IPS DF 6.9 (cell line): ENCODE measurements around the gene DRAP1.
"Not testable (repeated sequence)": the region's sequence is repeated elsewhere in the genome, so short reads cannot be mapped to it uniquely, and the experiment has no call there.

Experiments
- DNase-seq: peaks from one replicate; pipeline ENCODE4 v3.0.0-alpha.2; 2013; ENCODE audit warnings: low read depth, low spot score
- H3K27ac ChIP-seq: one replicate; pipeline ENCODE4 v1.5.1; 2013; ENCODE audit warnings: low read length, control low read depth
- H3K27me3 ChIP-seq: 2 replicates; pipeline ENCODE4 v1.6.1; 2013; ENCODE audit warnings: mild to moderate bottlenecking, low read length; ENCODE audit not compliant: control insufficient read depth, insufficient read depth
- H3K36me3 ChIP-seq: 2 replicates; pipeline ENCODE4 v1.6.1; 2013; ENCODE audit warnings: low read length; ENCODE audit not compliant: control insufficient read depth, insufficient read depth
- H3K4me1 ChIP-seq: 2 replicates; pipeline ENCODE4 v1.6.1; 2013; ENCODE audit warnings: low read length; ENCODE audit not compliant: control insufficient read depth, insufficient read depth
- H3K4me3 ChIP-seq: 2 replicates; pipeline ENCODE4 v1.5.1; 2013; ENCODE audit warnings: mild to moderate bottlenecking, low read length
- H3K9me3 ChIP-seq: 2 replicates; pipeline ENCODE4 v1.6.1; 2013; ENCODE audit warnings: low read length, inconsistent platforms; ENCODE audit not compliant: control insufficient read depth, insufficient read depth
- WGBS: extraction: QIAGEN DNeasy Blood & Tissue Kit; methylation state at CpG from one replicate; pipeline ENCODE4 v1.1.7; 2013; ENCODE audit warnings: mixed read lengths, missing lambda C conversion rate; ENCODE audit not compliant: insufficient read length, insufficient coverage; 5-methylcytosine and 5-hydroxymethylcytosine counted together

The DRAP1 gene

DNA sequence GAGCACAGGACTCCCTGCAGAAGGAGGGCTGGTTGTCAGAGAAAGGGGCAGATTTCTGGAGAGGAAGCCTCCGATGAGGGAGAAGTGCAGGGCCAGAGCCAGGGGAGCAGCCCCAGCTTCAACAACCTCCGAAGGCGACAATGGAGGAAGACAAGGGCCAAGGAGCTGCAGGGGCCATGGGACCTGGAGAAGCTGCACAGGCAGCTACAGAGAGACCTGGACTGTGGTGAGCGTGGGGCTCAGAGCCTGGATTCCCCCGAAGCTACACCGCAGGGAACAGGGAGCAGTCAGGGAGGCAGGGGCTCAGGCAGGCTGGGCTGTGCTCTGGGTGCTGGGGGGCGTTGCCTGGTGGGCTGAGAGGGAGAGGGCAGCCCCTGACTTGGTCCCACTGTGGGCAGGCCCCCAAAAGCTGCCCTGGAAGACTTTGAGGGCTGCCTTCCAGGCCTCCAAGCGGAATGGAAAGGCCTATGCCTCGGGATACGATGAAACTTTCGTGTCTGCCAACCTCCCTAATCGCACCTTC lies 28.4 kb downstream of the DRAP1 start:
- Histone ChIP-seq H3K4me3 (no peak overlapping the region), H3K27ac (no peak overlapping the region), H3K27me3 (no peaks in the 10 kb centered on the region), H3K9me3 (no peaks in the 10 kb centered on the region), H3K36me3 (no peaks in the 10 kb centered on the region), H3K4me1 (peaks cover 13% of the 10 kb centered on the region)
- WGBS = no CpG with 5 or more reads among the region's 12 CpGs
- no peak for DNase-seq

DNA sequence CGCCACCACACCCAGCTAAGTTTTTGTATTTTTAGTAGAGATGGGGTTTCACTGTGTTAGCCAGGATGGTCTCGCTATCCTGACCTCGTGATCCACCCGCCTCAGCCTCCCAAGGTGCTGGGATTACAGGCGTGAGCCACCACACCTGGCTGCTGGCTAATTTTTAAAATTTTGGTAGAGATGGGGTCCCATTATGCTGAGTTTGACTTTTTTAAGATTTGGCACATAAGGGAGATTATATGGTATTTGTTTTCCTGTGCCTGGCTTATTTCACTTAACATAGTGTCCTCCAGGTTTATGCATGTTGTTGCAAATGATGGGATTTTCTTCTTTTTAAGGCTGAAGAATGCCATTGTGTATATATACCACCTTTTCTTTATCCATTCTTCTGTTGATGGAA lies 31.5 kb downstream of the DRAP1 start:
- not testable (repeated sequence) for H3K4me3 ChIP-seq, H3K27ac ChIP-seq, H3K27me3 ChIP-seq, DNase-seq, H3K36me3 ChIP-seq, H3K9me3 ChIP-seq
- peaks cover 10% of the 10 kb centered on the region for H3K4me1 ChIP-seq
- WGBS = no CpG with 5 or more reads among the region's 5 CpGs

DNA sequence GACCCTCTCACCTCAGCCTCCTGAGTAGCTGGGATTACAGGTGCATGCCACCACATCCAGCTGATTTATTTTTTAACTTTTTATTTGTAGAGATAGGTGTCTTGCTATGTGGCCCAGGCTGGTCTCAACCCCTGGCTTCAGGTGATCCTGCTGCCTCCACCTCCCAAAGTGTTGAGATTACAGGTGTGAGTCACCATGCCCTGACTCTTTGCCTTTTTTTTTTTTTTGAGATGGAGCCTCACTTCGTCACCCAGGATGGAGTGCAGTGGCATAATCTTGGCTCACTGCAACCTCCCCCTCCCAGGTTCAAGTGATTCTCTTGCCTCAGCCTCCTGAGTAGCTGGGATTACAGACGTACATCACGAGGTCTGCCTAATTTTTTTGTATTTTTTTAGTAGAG lies 32.4 kb downstream of the DRAP1 start:
- H3K9me3 ChIP-seq = not testable (repeated sequence)
- WGBS = no CpG with 5 or more reads among the region's 3 CpGs

DNA sequence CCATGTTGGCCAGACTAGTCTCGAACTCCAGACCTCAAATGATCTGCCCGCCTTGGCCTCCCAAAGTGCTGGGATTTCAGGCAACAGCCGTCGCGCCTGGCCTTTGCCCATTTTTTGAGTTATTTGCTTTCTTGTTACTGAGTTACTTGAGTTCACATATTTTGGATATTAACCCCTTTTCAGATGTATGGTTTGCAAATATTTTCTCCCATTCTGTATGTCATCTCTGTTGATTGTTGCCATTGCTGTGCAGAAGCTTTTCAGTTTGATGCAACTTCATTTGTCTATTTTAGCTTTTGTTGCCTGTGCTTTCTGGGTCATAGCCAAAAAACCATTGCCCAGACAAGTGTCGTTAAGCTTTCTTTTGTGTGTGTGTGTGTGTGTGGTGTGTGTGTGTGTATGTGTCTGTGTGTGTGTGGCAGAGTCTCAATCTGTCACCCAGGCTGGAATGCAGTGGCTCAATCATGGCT lies 32.9 kb downstream of the DRAP1 start:
- Histone ChIP-seq H3K27ac (no peak overlapping the region), H3K4me3 (no peak overlapping the region), H3K4me1 (peaks cover 2% of the 10 kb centered on the region), H3K27me3 (no peaks in the 10 kb centered on the region), H3K9me3 (no peaks in the 10 kb centered on the region), H3K36me3 (no peaks in the 10 kb centered on the region)
- DNase-seq = no peak
- WGBS = no CpG with 5 or more reads among the region's 6 CpGs

More for the DNA sequence above, 32.4 kb downstream of the DRAP1 start:
- H3K27ac ChIP-seq, H3K4me3 ChIP-seq, DNase-seq, H3K27me3 ChIP-seq, H3K4me1 ChIP-seq, H3K36me3 ChIP-seq: not testable (repeated sequence)

DNA sequence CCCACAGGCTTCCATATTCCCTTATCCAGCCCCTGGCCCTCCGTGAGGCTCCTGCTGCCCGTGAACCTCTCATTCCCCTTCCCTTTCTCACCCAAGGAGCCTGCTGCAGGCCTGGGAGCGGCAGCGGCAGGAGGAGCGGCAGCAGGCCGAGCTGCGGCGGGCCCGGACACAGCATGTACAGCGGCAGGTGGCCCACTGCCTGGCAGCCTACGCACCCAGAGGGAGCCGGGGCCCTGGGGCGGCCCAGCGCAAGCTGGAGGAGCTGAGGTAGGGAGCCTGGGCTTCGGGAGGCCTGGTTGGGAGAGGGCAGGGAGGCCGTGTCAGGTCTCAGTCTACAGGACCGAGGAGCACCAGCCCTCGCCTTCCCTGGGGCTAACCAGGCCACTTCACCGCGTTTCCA lies 34.2 kb downstream of the DRAP1 start:
- Histone ChIP-seq H3K4me3 (no peak overlapping the region), H3K36me3 (no peaks in the 10 kb centered on the region), H3K27me3 (no peaks in the 10 kb centered on the region), H3K27ac (no peak overlapping the region), H3K4me1 (0 out of 2 replicates have a peak, but pooled peaks cover 1% of the 10 kb centered on the region), H3K9me3 (no peaks in the 10 kb centered on the region)
- no peak for DNase-seq
- no CpG with 5 or more reads among the region's 20 CpGs for WGBS

DNA sequence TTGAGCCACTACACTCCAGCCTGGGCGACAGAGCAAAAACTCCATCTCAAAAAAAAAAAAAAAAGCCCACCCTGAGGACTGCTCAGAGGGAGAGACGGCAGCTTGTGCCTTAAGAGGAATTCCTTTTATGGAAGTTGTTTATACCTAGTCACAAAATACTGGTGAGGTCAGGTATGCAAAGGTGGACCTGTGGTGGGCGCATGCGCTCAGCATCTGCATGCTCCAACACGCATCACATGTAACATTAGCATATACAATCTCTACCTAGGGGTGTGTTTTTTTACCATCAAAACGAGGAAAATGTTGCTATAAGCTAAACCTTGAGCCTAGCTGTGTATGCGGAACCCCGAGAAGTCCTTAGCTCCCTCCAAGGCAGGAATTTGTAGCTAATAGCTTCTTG lies 35.5 kb downstream of the DRAP1 start:
- no CpG with 5 or more reads among the region's 8 CpGs for WGBS
- Histone ChIP-seq H3K27me3 (no peaks in the 10 kb centered on the region), H3K36me3 (no peaks in the 10 kb centered on the region), H3K27ac (no peak overlapping the region), H3K4me1 (0 out of 2 replicates have a peak, but pooled peaks cover 1% of the 10 kb centered on the region), H3K4me3 (no peak overlapping the region), H3K9me3 (no peaks in the 10 kb centered on the region)
- DNase-seq = no peak

DNA sequence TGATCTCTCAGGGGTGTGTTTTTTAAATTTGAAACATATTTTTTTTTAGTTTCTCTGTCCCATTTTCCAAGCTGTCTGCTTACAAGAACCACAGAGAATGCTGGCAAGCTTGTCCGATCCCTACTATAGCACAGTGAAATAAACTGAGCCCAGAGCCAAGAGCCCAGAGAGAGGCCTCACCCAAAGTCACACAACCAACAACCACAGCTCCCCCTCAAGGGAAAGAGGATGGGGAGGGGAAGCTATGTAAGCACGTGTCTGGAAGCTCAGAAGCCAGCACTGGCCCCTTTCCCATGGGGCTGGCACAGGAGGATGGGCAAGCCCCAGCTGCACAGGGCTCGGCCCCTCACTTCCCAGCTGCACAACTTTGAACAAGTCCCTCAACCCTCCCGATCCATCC lies 39.1 kb downstream of the DRAP1 start:
- no peaks in the 10 kb centered on the region for H3K27me3 ChIP-seq
- no peak for DNase-seq
- no peak overlapping the region for H3K4me3 ChIP-seq
- no CpG with 5 or more reads among the region's 4 CpGs for WGBS
- H3K4me1 ChIP-seq = 0 out of 2 replicates have a peak, but pooled peaks cover 3% of the 10 kb centered on the region
- H3K36me3 ChIP-seq = no peaks in the 10 kb centered on the region
- H3K27ac ChIP-seq = no peak overlapping the region
- H3K9me3 ChIP-seq = no peaks in the 10 kb centered on the region

DNA sequence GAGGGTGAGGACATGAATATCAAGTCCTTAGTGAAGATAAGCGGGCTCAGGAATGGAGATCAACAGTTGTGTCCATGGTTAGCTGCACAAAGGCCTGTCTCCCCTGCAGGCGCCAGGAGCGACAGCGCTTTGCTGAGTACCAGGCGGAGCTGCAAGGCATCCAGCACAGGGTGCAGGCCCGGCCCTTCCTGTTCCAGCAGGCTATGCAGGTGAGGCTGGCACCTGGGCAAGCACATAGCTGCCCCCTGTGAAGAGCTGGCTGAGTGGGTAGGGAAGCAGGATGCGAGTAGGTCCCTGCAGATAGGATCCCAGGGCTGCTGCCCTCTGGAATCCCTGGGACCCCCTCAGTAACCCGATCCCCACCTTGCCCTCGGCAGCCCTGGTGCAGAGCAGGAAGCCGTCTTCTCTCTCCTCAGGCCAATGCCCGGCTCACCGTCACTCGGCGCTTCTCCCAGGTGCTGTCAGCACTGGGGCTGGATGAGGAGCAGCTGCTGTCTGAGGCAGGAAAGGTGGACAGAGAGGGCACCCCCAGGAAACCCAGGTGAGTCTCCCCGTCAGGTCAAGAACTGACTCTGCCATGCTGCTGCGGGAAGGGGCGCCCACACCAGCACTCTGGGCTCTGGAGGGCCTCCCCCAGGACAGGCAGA lies 39.7 kb downstream of the DRAP1 start:
- no peaks in the 10 kb centered on the region for H3K9me3 ChIP-seq
- no peaks in the 10 kb centered on the region for H3K36me3 ChIP-seq
- DNase-seq = no peak
- H3K4me1 ChIP-seq = 0 out of 2 replicates have a peak, but pooled peaks cover 3% of the 10 kb centered on the region
- no CpG with 5 or more reads among the region's 17 CpGs for WGBS
- H3K27ac ChIP-seq = no peak overlapping the region
- H3K4me3 ChIP-seq = no peak overlapping the region
- no peaks in the 10 kb centered on the region for H3K27me3 ChIP-seq

DNA sequence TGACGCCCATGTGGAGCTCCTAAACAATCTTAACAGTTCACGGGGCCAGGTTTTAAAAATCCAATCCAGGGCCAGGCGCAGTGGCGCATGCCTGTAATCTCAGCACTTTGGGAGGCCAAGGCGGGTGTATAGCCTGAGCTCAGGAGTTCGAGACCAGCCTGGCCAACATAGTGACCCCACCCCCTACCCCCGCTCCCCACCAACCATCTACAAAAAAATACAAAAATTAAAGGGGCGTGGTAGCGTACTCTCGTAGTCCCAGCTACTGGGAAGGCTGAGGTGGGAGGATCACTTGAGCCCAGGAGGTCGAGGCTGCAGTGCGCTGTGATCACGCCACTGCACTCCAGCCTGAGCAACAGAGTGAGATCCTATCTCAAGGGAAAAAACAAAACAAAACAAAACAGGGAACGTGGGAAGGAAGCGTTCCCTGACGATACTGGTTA lies 41.6 kb downstream of the DRAP1 start:
- Histone ChIP-seq H3K9me3 (no peaks in the 10 kb centered on the region), H3K36me3 (peaks cover 17% of the 10 kb centered on the region), H3K27ac (no peak overlapping the region), H3K4me3 (peak overlapping the region; percentile 99; the same call in 1 of the 2 replicates), H3K4me1 (0 out of 2 replicates have a peak, but pooled peaks cover 2% of the 10 kb centered on the region), H3K27me3 (no peaks in the 10 kb centered on the region)
- no CpG with 5 or more reads among the region's 16 CpGs for WGBS
- DNase-seq = no peak

DNA sequence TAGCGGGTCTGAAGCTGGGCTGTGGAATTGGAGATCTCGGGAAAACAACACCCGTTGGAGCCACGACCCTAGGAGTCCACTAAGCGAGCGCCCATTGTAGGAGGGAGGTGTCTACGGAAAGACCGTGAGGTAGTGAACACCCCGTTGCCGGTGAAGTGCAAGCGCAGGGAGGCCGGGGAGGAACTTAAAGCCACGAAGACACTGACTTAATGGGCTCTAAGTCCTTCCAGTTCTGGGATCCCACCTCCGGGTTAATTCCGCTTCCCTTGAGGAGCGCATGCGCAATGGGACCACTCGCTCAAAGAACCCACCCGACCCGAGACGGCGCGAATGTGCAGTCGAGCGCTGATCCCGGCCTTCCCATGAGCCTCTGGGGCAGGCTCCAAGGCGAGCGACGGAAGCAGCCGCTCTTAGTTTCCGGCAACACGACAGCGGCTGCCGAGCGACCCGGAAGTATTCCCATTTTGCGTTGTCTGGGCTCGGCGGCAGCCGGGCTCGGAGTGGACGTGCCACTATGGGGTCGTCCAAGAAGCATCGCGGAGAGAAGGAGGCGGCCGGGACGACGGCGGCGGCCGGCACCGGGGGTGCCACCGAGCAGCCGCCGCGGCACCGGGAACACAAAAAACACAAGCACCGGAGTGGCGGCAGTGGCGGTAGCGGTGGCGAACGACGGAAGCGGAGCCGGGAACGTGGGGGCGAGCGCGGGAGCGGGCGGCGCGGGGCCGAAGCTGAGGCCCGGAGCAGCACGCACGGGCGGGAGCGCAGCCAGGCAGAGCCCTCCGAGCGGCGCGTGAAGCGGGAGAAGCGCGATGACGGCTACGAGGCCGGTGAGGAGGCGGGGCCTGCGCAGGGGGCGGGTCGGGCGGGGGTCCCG lies 42.3 kb downstream of the DRAP1 start, which contains the start of gene SART1:
Gene SART1 (plus strand): TSS at position 468 of the 874 bp plus-strand sequence. CDS start 47 bp downstream, at position 515.
- DNase-seq = peak; percentile 95
- WGBS = no CpG with 5 or more reads among the region's 97 CpGs
- H3K9me3 ChIP-seq = no peaks in the 10 kb centered on the region
- H3K4me3 ChIP-seq = peak within 1 kb of the TSS; percentile 99
- no peaks in the 10 kb centered on the region for H3K27me3 ChIP-seq
- H3K36me3 ChIP-seq = peaks cover 23% of the 10 kb centered on the region
- 0 out of 2 replicates have a peak, but pooled peaks cover 2% of the 10 kb centered on the region for H3K4me1 ChIP-seq
- no peak within 1 kb of the TSS for H3K27ac ChIP-seq
